ENCODE results near the gene TPST2.

TPST2 gene

GRCh38 chr22:26609287-26609686, 19.4 kb upstream of the TPST2 start:
- Histone ChIP-seq H2AFZ (no peak overlapping the region), H3K36me3 (ENCODE audit: control insufficient read depth, insufficient read depth, low read length) (no peaks in the 10 kb centered on the region), H3K4me3 (ENCODE audit: low read depth, low read length) (no peak overlapping the region), H3K27ac (no peak overlapping the region), H3K79me2 (no peaks in the 10 kb centered on the region), H3K4me1 (no peaks in the 10 kb centered on the region), H3K4me2 (ENCODE audit: low read length) (no peak overlapping the region), H3K27me3 (ENCODE audit: control insufficient read depth, insufficient read depth, low read length) (no peaks in the 10 kb centered on the region), H3K9me3 (ENCODE audit: control insufficient read depth, low read length) (no peaks in the 10 kb centered on the region), H3K9ac (no peak overlapping the region)
- no peak for TF ChIP-seq CTCF (IDR thresholded peaks at IDR 0.05)

DNA sequence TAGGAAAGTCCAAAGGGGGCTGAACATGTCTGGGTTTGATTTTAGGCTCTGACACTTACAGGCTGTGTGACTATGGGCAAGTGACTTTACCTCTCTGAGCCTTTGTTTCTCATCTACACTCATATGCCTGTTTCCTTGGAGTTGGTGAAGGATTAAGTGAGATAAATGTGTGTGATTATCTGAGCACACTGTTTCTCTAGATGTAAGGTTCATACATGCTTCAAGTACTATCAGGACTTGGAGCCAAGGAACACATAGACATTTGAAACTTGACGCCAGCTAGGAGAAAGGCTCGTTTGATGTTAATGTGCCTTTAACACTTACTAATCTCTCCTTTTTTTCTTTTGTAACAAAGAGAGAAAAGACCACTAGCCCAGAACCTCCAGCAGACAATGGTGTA, 18.2 kb upstream of the TPST2 start:
- Histone ChIP-seq H3K27me3 (ENCODE audit: control insufficient read depth, insufficient read depth, low read length) (no peaks in the 10 kb centered on the region), H3K36me3 (ENCODE audit: control insufficient read depth, insufficient read depth, low read length) (no peaks in the 10 kb centered on the region), H3K4me3 (ENCODE audit: low read depth, low read length) (no peak overlapping the region), H3K4me2 (ENCODE audit: low read length) (no peak overlapping the region), H2AFZ (no peak overlapping the region), H3K9me3 (ENCODE audit: control insufficient read depth, low read length) (no peaks in the 10 kb centered on the region), H3K27ac (no peak overlapping the region), H3K79me2 (no peaks in the 10 kb centered on the region), H3K9ac (no peak overlapping the region), H3K4me1 (no peaks in the 10 kb centered on the region)
- no peak for TF ChIP-seq CTCF (IDR thresholded peaks at IDR 0.05)

DNA sequence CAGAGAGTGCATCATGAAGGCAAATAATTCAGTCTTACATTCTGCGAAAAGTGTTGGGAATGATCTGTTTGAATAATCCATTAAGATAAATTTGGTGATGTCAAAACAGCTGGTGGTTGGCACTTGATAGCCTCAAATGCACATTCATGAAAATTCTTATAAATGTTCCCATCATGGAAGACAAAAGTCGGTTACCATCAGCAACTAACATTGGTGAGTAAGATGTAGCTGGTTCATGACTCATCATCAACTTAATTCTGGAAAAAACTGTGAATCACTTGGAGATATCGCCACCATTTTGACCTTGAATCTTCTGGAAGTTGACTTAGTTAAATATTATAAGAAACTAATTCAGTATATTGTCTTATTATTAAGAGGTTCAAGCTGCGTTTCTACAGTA, 16.7 kb upstream of the TPST2 start:
- H3K4me3 ChIP-seq (ENCODE audit: low read depth, low read length) = no peak overlapping the region
- H3K9me3 ChIP-seq (ENCODE audit: control insufficient read depth, low read length) = no peaks in the 10 kb centered on the region
- H3K27me3 ChIP-seq (ENCODE audit: control insufficient read depth, insufficient read depth, low read length) = no peaks in the 10 kb centered on the region
- no peak overlapping the region for H3K9ac ChIP-seq
- H3K79me2 ChIP-seq = no peaks in the 10 kb centered on the region
- no peaks in the 10 kb centered on the region for H3K36me3 ChIP-seq (ENCODE audit: control insufficient read depth, insufficient read depth, low read length)
- H3K4me1 ChIP-seq = no peaks in the 10 kb centered on the region
- H3K4me2 ChIP-seq (ENCODE audit: low read length) = no peak overlapping the region
- no peak overlapping the region for H2AFZ ChIP-seq
- TF ChIP-seq CTCF (IDR thresholded peaks at IDR 0.05) = no peak
- H3K27ac ChIP-seq = no peak overlapping the region

- H3K4me1 ChIP-seq = no peaks in the 10 kb centered on the region
- no peaks in the 10 kb centered on the region for H3K79me2 ChIP-seq
- no peak overlapping the region for H3K4me2 ChIP-seq (ENCODE audit: low read length)
- no peaks in the 10 kb centered on the region for H3K9me3 ChIP-seq (ENCODE audit: control insufficient read depth, low read length)
- no peaks in the 10 kb centered on the region for H3K27me3 ChIP-seq (ENCODE audit: control insufficient read depth, insufficient read depth, low read length)
- H3K36me3 ChIP-seq (ENCODE audit: control insufficient read depth, insufficient read depth, low read length) = no peaks in the 10 kb centered on the region
- H2AFZ ChIP-seq = no peak overlapping the region
- H3K9ac ChIP-seq = no peak overlapping the region
- no peak overlapping the region for H3K27ac ChIP-seq
- TF ChIP-seq CTCF (IDR thresholded peaks at IDR 0.05) = no peak
- no peak overlapping the region for H3K4me3 ChIP-seq (ENCODE audit: low read depth, low read length)
Observed at GRCh38 chr22:26604368-26604767, 14.4 kb upstream of the TPST2 start.

- no peak overlapping the region for H2AFZ ChIP-seq
- no peaks in the 10 kb centered on the region for H3K36me3 ChIP-seq (ENCODE audit: control insufficient read depth, insufficient read depth, low read length)
- no peaks in the 10 kb centered on the region for H3K27me3 ChIP-seq (ENCODE audit: control insufficient read depth, insufficient read depth, low read length)
- H3K79me2 ChIP-seq = no peaks in the 10 kb centered on the region
- no peaks in the 10 kb centered on the region for H3K4me1 ChIP-seq
- no peaks in the 10 kb centered on the region for H3K9me3 ChIP-seq (ENCODE audit: control insufficient read depth, low read length)
- no peak overlapping the region for H3K4me3 ChIP-seq (ENCODE audit: low read depth, low read length)
- no peak overlapping the region for H3K9ac ChIP-seq
- TF ChIP-seq CTCF (IDR thresholded peaks at IDR 0.05) = no peak
- H3K4me2 ChIP-seq (ENCODE audit: low read length) = no peak overlapping the region
- no peak overlapping the region for H3K27ac ChIP-seq
Observed at GRCh38 chr22:26602127-26602526, 12.2 kb upstream of the TPST2 start.

Measured in parathyroid adenoma (tissue), 2 donors.